ENCODE measurements around the gene RUNDC3A.
"Not testable (repeated sequence)": the region's sequence is repeated elsewhere in the genome, so short reads cannot be mapped to it uniquely, and the experiment has no call there.

RUNDC3A gene

GRCh38 chr17:44327715-44328449 lies 19.5 kb downstream of the RUNDC3A start:
- ChIA-PET CTCF (interaction anchor here (0.9 to 15.0 kb wide), 8 partner anchors 10 to 124 kb away, joined by 3 to 250 read pairs (median 9); partner anchors contain the start of genes GRN and UBTF), POLR2A (no interaction called here)
- TF ChIP-seq, protein P1, sequence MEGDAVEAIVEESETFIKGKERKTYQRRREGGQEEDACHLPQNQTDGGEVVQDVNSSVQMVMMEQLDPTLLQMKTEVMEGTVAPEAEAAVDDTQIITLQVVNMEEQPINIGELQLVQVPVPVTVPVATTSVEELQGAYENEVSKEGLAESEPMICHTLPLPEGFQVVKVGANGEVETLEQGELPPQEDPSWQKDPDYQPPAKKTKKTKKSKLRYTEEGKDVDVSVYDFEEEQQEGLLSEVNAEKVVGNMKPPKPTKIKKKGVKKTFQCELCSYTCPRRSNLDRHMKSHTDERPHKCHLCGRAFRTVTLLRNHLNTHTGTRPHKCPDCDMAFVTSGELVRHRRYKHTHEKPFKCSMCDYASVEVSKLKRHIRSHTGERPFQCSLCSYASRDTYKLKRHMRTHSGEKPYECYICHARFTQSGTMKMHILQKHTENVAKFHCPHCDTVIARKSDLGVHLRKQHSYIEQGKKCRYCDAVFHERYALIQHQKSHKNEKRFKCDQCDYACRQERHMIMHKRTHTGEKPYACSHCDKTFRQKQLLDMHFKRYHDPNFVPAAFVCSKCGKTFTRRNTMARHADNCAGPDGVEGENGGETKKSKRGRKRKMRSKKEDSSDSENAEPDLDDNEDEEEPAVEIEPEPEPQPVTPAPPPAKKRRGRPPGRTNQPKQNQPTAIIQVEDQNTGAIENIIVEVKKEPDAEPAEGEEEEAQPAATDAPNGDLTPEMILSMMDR (IDR thresholded peaks at IDR 0.05; ENCODE audit: control extremely low read depth, extremely low read depth, low read depth, missing control alignments), result no peak
- no peak for DNase-seq (ENCODE audit: extremely low spot score)

DNA sequence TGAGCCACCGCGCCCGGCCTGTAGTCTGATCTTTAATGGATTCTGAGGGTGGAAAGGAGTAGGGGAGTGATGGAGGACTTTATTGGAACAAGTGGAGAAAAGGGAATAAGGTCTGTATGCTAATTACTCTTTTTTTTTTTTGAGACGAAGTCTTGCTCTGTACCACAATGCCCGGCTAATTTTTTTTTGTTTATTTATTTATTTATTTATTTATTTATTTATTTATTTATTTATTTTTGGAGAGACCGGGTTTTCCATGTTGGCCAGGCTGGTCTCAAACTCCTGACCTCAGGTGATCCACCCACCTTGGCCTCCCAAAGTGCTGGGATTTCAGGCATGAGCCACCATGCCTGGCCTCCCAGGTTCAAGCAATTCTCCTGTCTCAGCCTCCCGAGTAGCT lies 21.1 kb downstream of the RUNDC3A start:
- DNase-seq (ENCODE audit: extremely low spot score); POLR2A ChIA-PET: not testable (repeated sequence)
- CTCF ChIA-PET, result interaction anchor here (1.2 to 15.0 kb wide), 5 partner anchors 9 to 193 kb away, joined by 4 to 250 read pairs (median 6); partner anchors contain the start of genes GRN and UBTF

DNA sequence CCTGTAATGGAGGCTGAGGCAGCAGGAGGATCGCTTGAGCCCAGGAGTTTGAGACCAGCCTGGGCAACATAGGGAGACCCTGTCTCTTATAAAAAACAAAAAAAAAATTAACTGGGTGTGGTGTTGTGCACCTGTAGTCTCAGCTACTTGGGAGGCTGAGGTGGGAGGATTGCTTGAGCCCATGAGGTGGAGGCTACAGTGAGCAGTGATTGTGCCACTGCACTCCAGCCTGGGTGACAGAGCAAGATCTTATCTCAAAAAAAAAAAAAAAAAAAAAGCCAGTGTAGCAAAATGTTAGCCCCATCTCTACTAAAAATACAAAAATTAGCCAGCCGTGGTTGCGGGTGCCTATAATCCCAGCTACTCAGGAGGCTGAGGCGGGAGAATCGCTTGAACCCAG lies 21.9 kb downstream of the RUNDC3A start:
- POLR2A ChIA-PET, result interaction anchor here (0.7 kb wide), 1 partner anchor 22 kb away, joined by 4 read pairs; no protein-coding TSS in a partner anchor
- CTCF ChIA-PET, result interaction anchor here (0.7 to 15.0 kb wide), 23 partner anchors 8 to 193 kb away, joined by 3 to 250 read pairs (median 6); partner anchors contain the start of genes FAM171A2, GRN and UBTF
- DNase-seq (ENCODE audit: extremely low spot score), result not testable (repeated sequence)

DNA sequence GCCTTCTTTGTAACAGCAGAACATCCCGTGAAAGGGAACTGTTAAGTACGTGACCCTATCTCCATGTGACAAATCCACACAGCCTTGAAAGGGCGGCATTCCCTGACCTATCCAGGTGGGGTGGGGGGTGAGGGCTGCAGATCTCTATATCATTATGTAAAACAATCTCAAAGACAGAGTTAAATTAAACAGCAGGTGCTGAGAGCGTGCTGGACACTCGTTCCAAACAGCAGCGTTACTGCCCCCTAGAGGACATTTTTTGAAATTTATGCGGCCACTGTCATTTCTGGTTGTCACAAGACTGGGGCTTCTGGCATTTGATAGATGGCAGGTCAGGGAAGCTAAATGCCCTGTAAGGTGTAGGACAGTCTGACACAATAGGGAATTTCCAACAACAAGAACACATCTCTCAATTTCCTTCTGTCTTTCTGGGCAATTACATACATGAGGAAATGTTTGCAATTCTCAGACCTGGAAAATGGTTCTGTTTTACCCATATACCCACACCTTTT lies 22.9 kb downstream of the RUNDC3A start:
- peak; percentile 78 for DNase-seq (ENCODE audit: extremely low spot score)
- POLR2A ChIA-PET, result no interaction called here
- TF ChIP-seq, protein P1 (IDR thresholded peaks at IDR 0.05; ENCODE audit: control extremely low read depth, extremely low read depth, low read depth, missing control alignments), result peak; percentile 75
- CTCF ChIA-PET, result interaction anchor here (0.7 to 15.0 kb wide), 28 partner anchors 7 to 322 kb away, joined by 3 to 250 read pairs (median 4); partner anchors contain the start of genes FAM171A2, GRN and UBTF

GRCh38 chr17:44333371-44333770 lies 25.0 kb downstream of the RUNDC3A start:
- no peak for DNase-seq (ENCODE audit: extremely low spot score)
- TF ChIP-seq, protein P1 (IDR thresholded peaks at IDR 0.05; ENCODE audit: control extremely low read depth, extremely low read depth, low read depth, missing control alignments), result no peak
- CTCF ChIA-PET, result interaction anchor here (1.0 to 15.0 kb wide), 4 partner anchors 16 to 131 kb away, joined by 5 to 250 read pairs (median 120); partner anchors contain the start of genes GRN and UBTF
- POLR2A ChIA-PET, result no interaction called here

GRCh38 chr17:44334315-44334714 lies 25.9 kb downstream of the RUNDC3A start:
- ChIA-PET CTCF (interaction anchor here (1.0 to 15.0 kb wide), 5 partner anchors 15 to 132 kb away, joined by 4 to 250 read pairs (median 6); partner anchors contain the start of genes FAM171A2, GRN and UBTF), POLR2A (no interaction called here)
- TF ChIP-seq, protein P1 (IDR thresholded peaks at IDR 0.05; ENCODE audit: control extremely low read depth, extremely low read depth, low read depth, missing control alignments), result no peak
- no peak for DNase-seq (ENCODE audit: extremely low spot score)

DNA sequence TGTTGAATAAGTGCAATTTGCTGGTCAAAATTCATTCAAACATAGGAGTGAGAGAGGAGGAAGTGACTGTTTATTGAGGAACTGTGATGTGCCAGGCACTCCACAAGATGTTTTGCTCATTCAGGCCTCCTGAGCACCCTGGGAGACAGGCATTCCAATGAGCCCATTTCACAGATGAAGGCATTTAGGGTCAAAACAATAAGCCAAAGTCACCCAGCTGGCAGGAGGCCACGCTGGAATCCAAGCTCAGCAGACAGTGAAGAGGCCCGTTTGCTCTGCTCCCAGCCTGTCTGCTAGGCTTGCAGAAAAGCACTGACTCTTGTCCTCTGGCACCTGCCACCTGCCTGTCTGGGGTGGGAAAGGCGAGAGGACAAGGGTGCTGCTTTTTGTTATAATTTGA lies 26.3 kb downstream of the RUNDC3A start:
- ChIA-PET POLR2A (no interaction called here), CTCF (interaction anchor here (1.0 to 15.0 kb wide), 6 partner anchors 15 to 132 kb away, joined by 4 to 250 read pairs (median 6); partner anchors contain the start of genes FAM171A2, GRN and UBTF)
- TF ChIP-seq, protein P1 (IDR thresholded peaks at IDR 0.05; ENCODE audit: control extremely low read depth, extremely low read depth, low read depth, missing control alignments), result no peak
- no peak for DNase-seq (ENCODE audit: extremely low spot score)

All from GM10248 (cell line).